ENCODE results near the gene GRB10.
"Not testable (repeated sequence)": the region's sequence is repeated elsewhere in the genome, so short reads cannot be mapped to it uniquely, and the experiment has no call there.

The GRB10 gene

GRCh38 chr7:50743016-50743415 is 39.7 kb downstream of the GRB10 start:
- no peak for DNase-seq (ENCODE audit: low read depth)

DNA sequence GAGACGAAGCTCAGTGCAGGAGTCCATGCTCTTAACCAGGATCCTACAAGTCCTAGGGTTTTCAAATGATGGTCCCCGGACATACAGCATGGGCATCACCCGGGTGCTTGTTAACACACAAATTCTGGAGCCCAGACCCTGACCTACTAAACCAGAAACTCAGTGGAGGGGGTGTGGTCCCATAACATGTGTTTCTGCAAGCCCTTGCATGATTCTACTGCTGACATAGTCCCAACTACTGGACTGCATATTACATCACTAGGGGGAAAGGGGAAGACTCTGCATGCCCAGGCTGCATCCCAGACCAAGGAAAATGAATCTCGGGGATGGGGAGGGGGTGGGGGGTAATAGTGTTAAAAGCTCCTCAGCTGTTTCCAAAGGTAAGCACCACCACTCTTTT is 40.3 kb downstream of the GRB10 start:
- no peak for DNase-seq (ENCODE audit: low read depth)

- DNase-seq (ENCODE audit: low read depth) = peak; percentile 56
These were observed 42.8 kb downstream of the GRB10 start for GRCh38 chr7:50739744-50740435.

- no peak for DNase-seq (ENCODE audit: low read depth)
These were observed 43.8 kb downstream of the GRB10 start for GRCh38 chr7:50738932-50739331.

GRCh38 chr7:50735836-50736235 is 46.9 kb downstream of the GRB10 start:
- not testable (repeated sequence) for DNase-seq (ENCODE audit: low read depth)

DNA sequence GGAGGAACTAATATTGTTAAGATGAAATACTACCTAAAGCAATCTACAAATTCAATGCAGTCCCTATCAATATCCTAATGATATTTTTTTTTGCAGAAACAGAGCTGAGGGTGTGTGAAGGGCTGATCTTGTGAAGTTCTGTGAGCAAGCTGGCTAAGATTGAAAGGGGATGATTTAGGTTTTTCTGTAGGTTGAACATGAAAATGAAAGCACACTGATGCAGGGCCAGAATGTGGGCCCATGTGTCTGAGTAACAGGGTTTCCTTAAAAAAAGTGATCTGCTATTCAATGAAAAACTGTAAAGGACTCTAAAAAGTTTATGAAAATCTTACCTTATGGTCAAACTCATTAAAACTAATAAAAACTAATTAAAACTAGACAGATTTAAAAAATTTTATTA is 47.4 kb downstream of the GRB10 start:
- DNase-seq (ENCODE audit: low read depth) = no peak

- DNase-seq (ENCODE audit: low read depth) = no peak
These were observed 48.5 kb downstream of the GRB10 start for GRCh38 chr7:50734246-50734645.

- no peak for DNase-seq (ENCODE audit: low read depth)
These were observed 49.1 kb downstream of the GRB10 start for GRCh38 chr7:50733552-50733951.

GRCh38 chr7:50731703-50732582 is 50.8 kb downstream of the GRB10 start:
- no peak for DNase-seq (ENCODE audit: low read depth)

- DNase-seq (ENCODE audit: low read depth) = no peak
These were observed 52.0 kb downstream of the GRB10 start for GRCh38 chr7:50730446-50731400.

DNA sequence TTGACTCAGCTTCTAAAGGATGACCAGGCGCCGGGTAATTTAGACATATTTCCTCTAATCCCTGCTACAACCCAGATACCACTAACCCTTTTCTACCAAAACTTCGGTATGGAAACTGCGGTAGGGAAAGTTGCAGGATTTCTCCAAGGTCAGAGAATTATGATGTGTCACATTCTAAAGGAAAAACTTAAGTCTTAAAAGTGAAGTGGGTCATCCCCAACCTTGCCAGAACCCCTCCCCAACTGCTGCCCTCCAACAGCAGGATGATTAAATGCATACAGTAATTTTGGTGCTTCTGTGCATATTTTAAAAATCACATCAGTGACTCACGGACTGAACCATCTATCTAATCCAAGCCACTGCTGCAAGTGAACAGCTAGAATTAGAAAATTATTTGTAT is 52.7 kb downstream of the GRB10 start:
- DNase-seq (ENCODE audit: low read depth) = no peak

DNA sequence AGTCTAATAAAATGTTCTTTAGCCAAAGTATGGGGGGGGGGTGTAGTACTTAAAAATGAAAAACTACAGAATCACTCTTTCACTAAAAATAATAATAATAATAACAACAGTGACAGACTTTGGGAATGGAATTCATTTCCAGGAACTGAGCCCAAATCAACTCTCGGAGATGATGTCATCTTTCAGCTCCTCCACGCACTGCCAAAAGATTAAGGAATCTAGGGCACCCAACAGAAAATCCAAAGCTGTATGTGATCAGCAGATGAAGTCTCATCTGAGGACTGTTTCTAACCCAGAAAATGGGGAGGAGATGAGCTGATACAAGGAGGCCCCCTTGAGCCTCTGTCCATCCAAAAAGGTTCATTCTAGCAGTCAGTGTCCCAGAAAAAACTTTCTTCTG is 54.5 kb downstream of the GRB10 start:
- DNase-seq (ENCODE audit: low read depth) = no peak

DNA sequence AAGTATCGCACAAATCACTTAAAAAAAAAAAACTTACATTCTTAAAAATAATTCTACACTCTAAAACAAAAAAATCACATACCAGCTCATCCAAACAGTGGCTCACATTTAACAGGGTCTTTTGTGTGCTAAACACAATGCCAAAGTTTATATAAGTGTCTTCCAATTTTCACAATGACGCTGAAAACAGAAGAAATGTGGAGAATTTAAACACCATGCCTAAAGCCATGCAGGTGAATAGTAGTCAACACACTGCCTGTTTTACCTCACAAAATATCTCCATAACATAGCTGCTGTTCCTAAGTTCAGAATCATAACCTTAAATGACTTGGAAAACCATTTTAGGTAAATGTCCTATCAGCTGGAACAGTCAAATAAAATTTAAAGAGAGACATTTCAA is 55.0 kb downstream of the GRB10 start:
- DNase-seq (ENCODE audit: low read depth) = no peak

- no peak for DNase-seq (ENCODE audit: low read depth)
These were observed 55.6 kb downstream of the GRB10 start for GRCh38 chr7:50727072-50727471.

DNA sequence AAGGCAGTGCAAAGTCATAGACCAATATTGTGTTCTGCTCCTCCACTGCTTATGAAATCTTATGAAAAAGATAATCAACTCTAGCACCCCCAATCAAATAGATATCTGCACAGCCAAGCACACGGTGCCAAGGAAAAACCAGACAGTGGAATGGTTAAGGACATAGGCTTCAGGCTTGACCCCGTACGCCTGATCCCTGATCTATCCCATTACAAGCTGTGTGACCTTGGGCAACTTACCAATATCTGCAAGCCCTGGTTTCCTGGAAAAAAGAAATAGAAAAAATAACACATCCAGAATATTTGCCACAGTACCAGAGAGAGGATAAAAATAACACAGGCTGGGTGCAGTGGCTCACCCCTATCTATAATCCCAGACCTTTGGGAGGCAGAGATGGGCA is 56.9 kb downstream of the GRB10 start:
- no peak for DNase-seq (ENCODE audit: low read depth)

GRCh38 chr7:50724526-50725520 is 57.9 kb downstream of the GRB10 start:
- no peak for DNase-seq (ENCODE audit: low read depth)

- no peak for DNase-seq (ENCODE audit: low read depth)
These were observed 58.8 kb downstream of the GRB10 start for GRCh38 chr7:50723888-50724287.

DNA sequence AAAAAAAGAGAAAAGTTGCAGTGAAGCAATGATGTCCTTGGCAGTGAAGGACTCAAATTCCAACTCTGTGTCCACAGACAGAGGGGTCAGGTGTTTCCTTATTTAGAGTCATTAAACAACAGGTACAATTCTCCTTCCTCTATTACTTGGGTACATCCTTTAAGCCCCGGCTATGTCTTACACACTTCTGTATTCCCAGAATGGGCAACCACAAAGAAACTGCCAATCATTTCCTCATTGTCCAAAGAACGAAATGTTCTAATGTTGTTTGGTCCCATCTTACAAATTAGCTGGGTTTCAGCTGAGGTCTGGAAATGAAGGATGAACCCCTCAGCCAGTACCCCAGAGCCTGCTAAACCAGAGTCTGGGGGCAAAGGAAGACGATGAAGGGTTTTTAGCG is 59.5 kb downstream of the GRB10 start:
- DNase-seq (ENCODE audit: low read depth) = no peak

DNA sequence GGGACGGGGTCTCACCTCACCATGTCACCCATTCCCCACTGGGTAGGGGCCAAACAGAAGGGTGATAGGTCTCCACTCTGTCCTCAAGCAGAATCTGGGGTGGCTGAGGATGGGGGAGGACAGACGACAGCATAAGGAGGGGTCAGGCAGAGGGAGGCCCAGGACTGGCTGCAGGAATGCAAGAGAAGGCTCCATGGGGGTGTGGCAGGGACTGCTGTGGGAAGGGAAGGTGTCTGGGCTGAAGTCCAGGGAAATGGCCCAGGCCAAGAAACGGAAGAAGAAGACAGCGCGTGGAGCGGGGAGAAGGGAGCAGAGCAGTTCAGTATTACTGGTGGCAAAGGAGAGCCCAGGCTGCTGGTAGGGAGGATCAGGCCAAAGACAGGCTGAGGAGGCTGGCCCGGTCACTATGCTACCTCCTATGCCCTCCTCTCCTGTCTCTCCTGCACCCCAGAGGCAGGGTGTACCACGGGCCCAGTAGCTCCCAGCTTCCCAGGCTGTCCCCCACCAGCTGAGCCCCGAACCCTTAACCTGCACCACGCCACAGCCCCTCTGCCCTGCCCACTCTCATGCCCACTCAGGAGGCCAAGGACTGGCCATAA is 60.9 kb downstream of the GRB10 start:
- DNase-seq (ENCODE audit: low read depth) = no peak

- no peak for DNase-seq (ENCODE audit: low read depth)
These were observed 61.5 kb downstream of the GRB10 start for GRCh38 chr7:50721160-50721559.

GRCh38 chr7:50720295-50720694 is 62.4 kb downstream of the GRB10 start:
- no peak for DNase-seq (ENCODE audit: low read depth)
